Fibroblast of lung (primary cell): Measurements from ENCODE around the gene NCOA5.

ENCODE experiments used
- CTCF ChIP-seq, 2 donors: IDR thresholded peaks in 1 of 2; conservative IDR thresholded peaks in 1 of 2; 1 replicate in 1 of 2; 2 replicates in 1 of 2; pipeline ENCODE4 v1.5.1; 2011 to 2012; ENCODE audit warnings: low read length in 2 of 2, control low read depth in 1 of 2, inconsistent platforms in 1 of 2, low read depth in 1 of 2, mild to moderate bottlenecking in 1 of 2
- EZH2 ChIP-seq: IDR thresholded peaks from 2 replicates; pipeline ENCODE4 v1.5.1; 2012; ENCODE audit warnings: low read length, control low read depth, mild to moderate bottlenecking; ENCODE audit errors: missing control alignments

- no peak for TF ChIP-seq CTCF (conservative IDR thresholded peaks at IDR 0.05 in 1 of 2, IDR thresholded peaks at IDR 0.05 in 1 of 2; ENCODE audit: low read depth in 1 of 2, low read length in 2 of 2)
- TF ChIP-seq EZH2, result peak; percentile 13
These were observed 61.7 kb downstream of the NCOA5 start for GRCh38 chr20:46028110-46028509.
